GM13977 (cell line): ENCODE data around the gene VPS26B.
A peak's percentile ranks its signal among the peaks of the same experiment; 100 is the strongest.

Source experiments
- DNase-seq: peaks from one replicate; pipeline ENCODE4 v3.0.0; 2012; ENCODE audit warnings: low spot score
- CTCF ChIP-seq: IDR thresholded peaks from 2 replicates; pipeline ENCODE4 v1.5.1; 2012; ENCODE audit warnings: mild to moderate bottlenecking, control low read depth; ENCODE audit not compliant: insufficient read depth; ENCODE audit errors: extremely low read depth, missing control alignments
- in situ Hi-C: fragments of 300-500 bp; cut with MboI; formaldehyde crosslinking; loops from one replicate; pipeline ENCODE4 v1.12.0; 2022; ENCODE audit warnings: low sequenced_read_pairs, low pct_unique_long_range_greater_than_20kb, mixed read lengths, inconsistent platforms; ENCODE audit not compliant: unreplicated experiment

Gene VPS26B

DNA sequence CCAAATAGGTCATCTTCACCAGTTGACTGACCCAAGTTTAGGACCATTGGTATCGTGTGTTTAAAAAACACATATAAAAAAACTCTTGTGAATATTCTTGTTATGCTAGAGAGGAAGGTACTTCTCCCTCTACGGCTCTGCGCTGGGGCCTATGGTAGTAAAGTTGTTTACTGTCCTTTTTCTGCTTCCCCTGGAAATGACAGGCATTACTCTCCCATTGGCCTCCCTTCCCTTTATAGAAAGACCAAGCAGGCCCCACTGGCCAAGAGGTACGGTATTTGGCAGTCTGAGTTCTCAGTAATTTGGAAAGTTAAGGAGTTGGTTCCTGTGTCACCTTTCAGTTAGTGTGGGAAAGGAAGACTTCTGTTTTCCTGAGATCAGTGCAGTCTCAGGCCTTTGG is 22.2 kb downstream of the VPS26B start:
- DNase-seq: no peak
- no peak for TF ChIP-seq CTCF
- in situ Hi-C loops: no loop called here

- no peak for TF ChIP-seq CTCF
- in situ Hi-C loops: no loop called here
- DNase-seq: no peak
These were observed 24.5 kb downstream of the VPS26B start for GRCh38 chr11:134248910-134249480.

GRCh38 chr11:134250246-134250645 is 25.8 kb downstream of the VPS26B start:
- in situ Hi-C loops: no loop called here
- no peak for DNase-seq
- no peak for TF ChIP-seq CTCF

DNA sequence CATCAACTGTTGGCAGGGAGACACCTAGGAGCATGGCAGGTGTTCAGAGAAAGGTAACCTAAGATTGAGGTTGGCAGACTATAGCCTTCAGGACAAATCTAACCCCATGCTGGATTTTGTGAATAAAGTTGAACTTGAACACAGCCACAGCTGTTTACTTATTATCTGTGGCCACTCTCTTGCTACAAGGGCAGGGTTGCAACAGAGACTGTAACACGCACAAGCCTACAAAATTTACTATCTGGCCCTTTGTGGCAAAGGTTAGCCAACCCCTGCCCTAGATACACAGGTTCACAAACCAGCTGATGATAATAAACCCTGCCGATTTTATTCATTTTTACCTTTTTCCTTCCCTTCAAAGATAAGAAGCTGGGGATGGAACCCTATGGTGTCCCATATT is 26.2 kb downstream of the VPS26B start:
- no peak for DNase-seq
- no peak for TF ChIP-seq CTCF
- in situ Hi-C loops: no loop called here

DNA sequence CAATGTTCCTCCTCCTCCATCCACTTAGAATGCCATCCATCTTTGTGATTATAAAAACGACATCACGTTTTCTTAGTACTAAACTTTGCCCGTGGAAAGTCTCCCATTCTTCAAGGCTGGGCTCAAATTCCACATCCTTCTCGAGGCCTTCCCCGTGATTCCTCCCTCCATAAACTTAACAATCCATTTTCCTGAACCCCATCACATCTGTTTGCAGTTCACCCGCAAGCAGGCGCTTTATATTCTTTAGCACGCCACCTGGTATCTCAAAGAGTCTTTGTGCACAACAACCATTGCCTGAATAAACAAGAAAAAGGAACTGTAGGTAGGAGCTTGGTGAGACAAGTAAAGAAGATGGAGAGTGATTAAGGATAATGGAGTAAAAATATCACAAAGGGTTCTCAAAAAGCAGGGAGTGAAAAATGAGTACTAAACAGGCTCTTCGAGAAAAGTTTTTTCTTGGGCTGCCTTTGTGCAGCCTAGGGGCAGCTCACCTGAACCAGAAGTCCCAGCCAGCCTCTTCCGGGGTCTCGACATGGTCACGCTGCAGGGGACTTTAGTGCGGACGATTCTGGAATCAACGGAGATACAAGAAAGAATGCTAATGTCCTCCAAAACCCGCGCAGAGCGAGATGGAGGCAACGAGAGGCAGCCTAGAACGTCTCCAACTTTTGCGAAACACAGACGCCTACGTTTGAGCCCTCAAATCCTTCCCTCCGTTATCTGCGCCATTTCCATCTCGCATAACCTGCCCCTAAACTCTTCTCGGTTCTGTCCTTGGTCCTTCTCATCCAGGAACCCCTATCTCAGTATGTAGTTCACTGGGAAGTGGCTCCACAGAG is 28.1 kb downstream of the VPS26B start:
- no peak for TF ChIP-seq CTCF

DNA sequence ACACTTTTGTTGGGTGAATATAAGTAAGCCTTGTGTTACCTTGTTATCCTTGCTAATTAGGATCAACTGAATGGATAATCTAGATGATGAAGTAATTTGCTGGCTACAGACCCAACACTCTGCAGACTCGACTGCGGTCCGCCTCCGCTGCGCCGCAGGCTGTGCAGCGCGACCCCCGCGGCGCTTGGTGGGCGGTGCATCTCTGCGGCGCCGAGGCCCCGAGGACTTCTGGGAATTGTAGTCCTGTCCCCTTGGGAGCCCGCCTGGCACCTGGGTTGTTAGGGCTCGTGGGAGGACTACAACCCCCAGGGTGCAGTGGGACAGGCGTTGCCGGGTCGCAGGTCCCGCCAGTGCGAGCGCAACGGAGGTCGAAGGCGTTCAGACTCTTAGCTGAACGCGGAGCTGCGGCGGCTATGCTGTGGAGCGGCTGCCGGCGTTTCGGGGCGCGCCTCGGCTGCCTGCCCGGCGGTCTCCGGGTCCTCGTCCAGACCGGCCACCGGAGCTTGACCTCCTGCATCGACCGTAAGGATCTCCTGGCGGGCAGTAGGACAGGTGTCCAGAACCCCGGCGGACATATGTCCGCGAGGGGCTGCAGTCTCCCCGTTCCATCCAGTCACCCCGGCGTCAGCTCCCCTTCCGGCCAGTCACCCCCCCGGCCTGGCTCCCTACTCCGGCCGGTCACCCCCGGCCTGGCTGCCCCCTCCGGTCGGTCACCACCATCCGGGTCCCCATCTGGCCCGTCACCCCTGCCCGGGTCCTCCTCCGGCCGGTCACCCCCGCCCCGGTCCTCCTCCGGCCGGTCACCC is 28.9 kb downstream of the VPS26B start, which contains the start of the genes ACAD8 and THYN1:
Gene ACAD8 (plus strand): TSS at position 381 of the 806 bp plus-strand sequence. CDS start 33 bp downstream, at position 414.
Gene THYN1 (minus strand): TSS at position 165 of the 806 bp plus-strand sequence. CDS start 470 bp downstream, outside the sequence.
- DNase-seq: peak; percentile 99
- no peak for TF ChIP-seq CTCF
- in situ Hi-C loops: no loop called here

More for the DNA sequence above, 28.1 kb downstream of the VPS26B start:
- peak; percentile 48 for DNase-seq
- in situ Hi-C loops: no loop called here
